SIG-M5 treated with dmso at 0.1 percent for 504 hours (cell line): ENCODE measurements around the gene TPSB2.
"Not testable (repeated sequence)": the region's sequence is repeated elsewhere in the genome, so short reads cannot be mapped to it uniquely, and the experiment has no call there.

Source experiments
- DNase-seq: peaks from one replicate; lab custom pipeline; 2025; ENCODE audit not compliant: unreplicated experiment; lab: John Stamatoyannopoulos, UW

Gene TPSB2

DNA sequence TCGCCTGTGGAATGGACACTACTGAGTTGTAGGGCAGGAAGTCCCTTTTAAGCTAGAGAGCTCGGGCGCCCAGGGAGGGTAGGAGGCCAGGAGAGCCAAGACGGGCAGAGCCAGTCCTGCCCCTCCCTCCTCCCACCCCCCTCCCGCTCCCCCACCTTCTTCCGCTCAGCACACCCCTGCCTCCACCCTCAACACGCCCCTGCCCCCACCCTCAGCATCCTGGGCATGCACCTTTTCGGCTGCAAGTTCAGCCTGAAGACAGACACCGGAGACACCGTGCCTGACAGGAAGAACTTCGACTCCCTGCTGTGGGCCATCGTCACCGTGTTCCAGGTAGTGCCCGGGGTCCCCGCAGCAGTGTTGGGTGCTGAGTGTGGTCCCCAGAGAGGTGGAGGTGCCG, 23.2 kb downstream of the TPSB2 start:
- no peak for DNase-seq

DNA sequence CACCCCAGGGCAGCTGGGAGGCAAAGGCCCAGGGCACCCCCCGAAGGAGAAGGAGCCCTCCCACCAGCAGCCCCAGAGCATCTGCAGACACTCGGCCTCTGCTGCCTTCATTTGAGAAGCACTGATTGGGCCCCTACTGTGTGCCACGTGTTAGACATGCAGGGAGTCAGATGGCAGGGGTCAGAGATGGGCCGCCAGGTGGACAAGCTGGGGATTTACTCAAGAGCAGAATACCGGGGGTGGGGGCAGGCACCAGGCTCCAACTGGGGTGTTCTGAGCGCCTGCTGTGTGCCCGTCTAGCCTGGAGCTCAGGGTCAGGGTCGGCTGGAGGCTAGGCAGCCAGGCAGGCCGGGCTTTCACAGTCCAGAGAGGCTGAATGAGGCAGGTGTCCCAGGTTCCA, 23.7 kb downstream of the TPSB2 start:
- DNase-seq: no peak

DNA sequence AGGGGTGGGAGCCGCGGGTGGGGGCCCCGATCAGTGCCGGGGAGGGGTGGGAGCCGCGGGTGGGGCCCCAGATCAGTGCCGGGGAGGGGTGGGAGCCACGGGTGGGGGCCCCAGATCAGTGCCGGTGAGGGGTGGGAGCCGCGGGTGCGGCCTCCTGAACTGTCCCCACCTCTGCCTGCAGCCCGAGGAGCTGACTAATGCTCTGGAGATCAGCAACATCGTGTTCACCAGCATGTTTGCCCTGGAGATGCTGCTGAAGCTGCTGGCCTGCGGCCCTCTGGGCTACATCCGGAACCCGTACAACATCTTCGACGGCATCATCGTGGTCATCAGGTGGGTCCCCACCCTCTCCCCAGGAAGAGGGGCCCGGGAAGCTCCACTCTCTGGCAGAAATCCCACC, 25.1 kb downstream of the TPSB2 start:
- no peak for DNase-seq

DNA sequence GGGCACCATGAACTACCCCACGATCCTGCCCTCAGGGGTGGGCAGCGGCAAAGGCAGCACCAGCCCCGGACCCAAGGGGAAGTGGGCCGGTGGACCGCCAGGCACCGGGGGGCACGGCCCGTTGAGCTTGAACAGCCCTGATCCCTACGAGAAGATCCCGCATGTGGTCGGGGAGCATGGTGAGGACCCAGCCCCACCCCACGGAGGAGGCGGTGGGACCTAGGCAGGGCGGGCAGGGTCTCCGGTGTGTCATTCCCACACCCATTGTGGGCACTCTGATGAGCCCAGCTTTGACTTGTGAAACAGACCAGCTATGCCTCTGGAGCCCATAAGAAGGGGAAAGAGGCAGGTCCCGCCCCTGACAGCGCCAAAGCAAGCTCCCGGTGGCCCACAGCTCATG, 27.7 kb downstream of the TPSB2 start:
- no peak for DNase-seq

DNA sequence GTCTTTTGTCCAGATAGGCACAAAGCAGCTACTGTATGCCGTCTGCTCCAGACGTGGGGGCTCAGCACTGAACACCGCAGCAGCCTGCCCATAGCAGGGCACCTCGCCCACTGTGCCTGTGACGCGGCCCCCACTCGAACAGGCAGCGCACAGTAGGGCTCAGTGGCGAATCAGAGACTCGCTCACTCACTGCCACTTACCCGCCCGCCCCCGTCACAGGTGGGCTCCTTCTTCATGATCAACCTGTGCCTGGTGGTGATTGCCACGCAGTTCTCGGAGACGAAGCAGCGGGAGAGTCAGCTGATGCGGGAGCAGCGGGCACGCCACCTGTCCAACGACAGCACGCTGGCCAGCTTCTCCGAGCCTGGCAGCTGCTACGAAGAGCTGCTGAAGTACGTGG, 28.5 kb downstream of the TPSB2 start:
- DNase-seq: no peak

DNA sequence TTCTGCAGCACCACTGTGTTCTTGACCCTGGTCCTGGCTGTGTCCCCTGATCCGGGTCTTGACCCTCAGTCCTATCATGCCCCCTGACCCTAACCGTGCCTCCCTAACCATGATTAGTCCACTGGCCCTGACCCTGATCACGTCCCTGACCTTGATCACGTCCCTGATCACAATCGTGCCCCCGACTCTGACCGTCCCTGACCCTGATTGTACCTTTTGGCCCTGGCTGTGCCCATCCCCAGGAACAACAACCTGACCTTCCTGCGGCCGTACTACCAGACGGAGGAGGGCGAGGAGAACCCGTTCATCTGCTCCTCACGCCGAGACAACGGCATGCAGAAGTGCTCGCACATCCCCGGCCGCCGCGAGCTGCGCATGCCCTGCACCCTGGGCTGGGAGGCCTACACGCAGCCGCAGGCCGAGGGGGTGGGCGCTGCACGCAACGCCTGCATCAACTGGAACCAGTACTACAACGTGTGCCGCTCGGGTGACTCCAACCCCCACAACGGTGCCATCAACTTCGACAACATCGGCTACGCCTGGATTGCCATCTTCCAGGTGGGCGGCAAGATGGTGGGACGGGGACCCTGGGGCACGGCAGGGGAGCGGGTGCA, 29.9 kb downstream of the TPSB2 start:
- DNase-seq: no peak

DNA sequence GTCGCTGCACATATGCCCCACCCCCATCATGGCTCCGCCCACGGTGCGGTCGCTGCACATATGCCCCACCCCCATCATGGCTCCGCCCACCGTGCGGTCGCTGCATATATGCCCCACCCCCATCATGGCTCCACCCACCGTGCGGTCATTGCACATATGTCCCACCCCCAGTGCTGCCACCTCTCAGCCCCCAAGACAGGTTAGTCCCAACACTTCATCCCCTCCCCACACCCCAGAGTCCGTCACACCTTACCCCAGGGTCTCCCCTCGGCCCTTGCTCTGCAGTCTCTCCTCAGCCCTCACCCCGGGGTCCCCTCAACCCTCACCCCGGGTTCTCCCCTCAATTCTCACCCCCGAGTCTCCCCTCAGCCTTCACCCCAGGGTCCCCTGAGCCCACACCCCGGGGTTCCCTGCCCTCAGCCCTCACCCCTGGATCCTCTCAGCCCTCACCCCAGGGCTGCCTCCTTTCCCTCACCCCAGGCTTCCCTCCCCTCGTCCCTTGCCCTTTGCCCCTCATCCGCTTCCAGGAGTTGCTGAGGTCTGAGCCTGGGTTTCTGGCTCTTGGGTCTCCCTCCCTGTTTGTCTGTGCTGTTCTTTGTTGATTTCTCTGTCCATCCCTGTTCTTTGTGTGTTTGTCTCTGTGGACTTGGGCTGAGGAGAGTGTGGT, 30.5 kb downstream of the TPSB2 start:
- no peak for DNase-seq

DNA sequence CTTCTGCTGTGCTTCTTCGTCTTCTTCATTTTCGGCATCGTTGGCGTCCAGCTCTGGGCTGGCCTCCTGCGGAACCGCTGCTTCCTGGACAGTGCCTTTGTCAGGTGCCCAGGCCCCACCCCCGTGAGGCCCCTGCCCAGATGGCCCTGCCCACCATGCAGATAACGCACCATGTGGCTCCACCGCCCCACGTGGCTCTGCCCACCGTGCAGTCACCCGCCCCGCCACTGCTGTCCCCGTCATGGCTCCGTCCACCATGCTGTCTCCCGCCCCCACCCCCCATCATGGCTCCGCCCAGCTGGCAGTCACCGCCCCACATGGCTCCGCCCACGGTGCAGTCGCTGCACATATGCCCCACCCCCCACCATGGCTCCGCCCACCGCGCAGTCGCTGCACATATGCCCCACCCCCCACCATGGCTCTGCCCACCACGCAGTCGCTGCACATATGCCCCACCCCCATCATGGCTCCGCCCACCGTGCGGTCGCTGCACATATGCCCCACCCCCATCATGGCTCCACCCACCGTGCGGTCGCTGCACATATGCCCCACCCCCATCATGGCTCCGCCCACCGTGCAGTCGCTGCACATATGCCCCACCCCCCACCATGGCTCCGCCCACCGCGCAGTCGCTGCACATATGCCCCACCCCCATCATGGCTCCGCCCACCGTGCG, 31.2 kb downstream of the TPSB2 start:
- DNase-seq: not testable (repeated sequence)

DNA sequence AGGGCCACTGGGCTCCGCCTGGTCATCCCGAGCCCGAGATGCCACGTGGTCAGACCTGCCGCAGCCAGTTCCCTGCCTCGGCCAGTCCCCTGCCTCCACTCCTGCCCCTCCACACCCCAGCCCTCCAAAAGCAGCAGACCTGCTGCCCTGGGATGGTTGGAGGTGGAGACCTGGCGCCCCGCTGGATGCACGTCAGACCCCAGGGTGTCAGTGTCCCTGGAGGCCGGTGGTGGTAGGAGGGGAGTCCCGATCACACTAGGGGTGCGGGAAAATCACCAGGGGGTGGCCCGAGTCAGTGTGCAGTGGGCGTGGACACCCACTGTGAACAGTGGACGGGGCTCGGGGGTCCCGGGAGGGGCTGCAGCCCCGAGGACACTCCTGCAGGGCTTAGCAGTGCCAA, 31.8 kb downstream of the TPSB2 start:
- DNase-seq: no peak

DNA sequence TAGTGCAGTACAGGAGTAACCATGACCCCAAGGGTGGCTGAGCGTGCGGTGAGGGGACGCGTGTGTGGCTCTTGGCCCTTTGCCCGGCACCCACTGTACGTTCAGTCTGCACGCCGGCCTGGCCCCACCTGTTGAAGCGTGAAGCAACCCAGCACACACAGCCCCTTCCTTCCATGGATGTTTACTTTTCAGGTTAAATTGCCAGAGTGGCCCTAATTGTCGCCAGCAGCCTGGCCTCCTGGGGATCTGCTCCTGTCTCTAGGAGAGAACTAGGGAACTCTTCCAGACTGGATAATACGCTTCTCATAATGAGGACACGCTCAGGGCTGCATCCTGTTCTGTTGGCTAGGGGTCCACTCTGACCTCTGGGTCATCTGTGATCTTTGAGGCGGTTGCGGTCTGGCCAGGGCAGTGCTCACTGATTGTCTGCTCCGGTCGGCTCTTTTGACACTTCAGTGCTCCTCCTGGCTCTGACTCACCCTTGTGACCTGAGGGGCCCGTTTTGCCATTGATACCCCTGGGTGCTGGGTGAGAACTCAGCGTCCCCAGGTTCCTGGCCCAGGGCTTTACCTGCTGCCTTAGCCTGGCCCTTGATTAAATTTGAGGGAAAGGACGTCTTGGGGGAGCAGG, 32.6 kb downstream of the TPSB2 start:
- DNase-seq: no peak

DNA sequence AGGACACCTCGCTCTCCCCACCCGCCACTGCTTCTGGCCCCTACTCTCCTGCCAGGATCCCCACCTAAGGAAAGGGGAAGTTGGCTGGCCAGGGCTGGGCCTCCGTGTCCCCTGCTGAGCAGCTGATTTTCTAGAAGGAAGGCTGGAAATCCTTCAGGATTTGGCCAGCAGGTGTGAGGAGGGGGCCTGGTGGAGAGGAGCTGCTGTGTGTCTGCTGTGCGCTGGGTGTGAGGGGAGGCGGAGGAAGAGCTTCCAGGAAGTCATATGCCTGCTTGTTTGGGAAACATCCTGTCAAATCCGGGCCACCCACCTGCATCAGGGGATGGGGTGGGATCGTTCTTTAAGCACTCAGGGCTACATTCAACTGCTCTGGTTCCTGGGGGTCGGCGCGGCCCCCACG, 33.5 kb downstream of the TPSB2 start:
- no peak for DNase-seq

DNA sequence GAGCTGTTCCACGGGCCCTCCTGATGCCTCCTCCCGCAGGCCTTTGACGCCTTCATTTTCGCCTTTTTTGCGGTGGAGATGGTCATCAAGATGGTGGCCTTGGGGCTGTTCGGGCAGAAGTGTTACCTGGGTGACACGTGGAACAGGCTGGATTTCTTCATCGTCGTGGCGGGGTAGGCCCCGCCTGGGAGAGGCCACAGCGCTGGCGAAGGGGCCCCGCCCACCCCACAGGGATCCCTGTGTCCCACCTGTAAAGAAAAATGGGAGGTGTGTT, 34.7 kb downstream of the TPSB2 start:
- DNase-seq: no peak

DNA sequence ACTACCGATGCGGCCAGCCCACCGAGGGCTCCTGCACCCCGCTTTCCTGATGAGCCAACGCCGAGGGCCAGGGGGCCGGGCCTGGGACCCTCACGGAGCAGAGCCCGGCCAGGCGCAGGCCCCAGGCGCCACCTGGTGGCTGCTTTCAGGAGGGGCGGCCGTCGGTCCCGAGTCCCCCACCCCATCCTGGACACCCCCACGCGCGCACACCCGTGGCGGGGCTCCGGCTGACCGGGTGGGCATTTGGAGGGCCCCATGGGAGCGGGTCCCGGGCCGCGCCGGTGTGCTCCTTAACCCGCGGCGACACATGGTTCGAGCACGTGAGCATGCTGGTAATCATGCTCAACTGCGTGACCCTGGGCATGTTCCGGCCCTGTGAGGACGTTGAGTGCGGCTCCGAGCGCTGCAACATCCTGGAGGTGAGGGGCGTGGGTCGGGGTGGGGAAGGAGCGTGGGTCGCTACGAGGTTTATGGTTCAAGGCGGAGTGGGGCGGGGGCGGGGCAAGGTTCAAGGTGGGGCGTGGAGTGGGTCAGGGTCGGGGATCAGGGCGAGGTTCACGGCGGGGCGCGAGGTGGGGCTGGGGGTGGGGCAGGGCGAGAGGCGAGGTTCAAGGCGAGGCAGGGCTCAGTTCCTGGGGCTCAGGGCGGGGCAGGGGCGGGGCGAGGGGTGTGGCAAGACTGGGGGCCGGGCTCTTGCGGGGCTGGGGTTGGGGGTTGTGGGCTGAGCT, 35.2 kb downstream of the TPSB2 start:
- DNase-seq: no peak

DNA sequence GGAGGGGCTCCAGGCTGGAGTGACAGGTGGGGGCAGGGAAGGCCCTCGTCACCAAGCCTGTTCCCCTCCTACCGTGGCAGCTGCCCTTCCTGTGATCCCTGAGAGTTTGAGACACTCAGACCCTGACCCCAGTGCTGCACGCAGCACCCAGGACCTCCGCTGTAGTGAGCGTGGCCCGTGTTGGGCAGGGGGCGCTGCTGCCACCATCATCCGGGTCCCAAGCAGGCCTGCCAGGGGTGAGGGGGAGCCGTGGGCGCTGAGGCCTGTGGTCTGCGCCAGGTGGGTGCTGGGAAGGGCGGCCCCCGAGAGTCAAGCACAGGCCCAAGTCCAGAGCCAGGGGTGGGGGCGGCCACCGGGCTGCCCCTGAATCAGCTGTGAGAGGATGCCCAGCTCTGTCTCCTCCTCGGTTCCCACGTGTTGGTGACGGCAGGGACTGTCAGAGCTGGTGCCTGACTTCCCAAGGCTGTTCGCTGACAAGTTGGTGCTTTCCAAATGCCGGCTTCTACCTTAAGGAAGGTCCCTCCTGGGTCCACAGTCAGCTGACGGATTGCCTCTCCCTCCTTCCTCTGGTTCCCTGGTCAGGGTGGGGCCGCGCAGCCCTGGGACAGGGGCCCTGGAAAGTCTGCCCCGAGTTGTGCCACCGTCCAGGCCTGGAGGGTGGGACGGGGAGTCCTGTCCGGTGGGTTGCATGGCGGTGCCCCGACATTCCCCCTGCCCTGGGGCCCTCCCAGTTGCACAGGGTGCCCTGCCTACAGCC, 36.0 kb downstream of the TPSB2 start:
- no peak for DNase-seq

DNA sequence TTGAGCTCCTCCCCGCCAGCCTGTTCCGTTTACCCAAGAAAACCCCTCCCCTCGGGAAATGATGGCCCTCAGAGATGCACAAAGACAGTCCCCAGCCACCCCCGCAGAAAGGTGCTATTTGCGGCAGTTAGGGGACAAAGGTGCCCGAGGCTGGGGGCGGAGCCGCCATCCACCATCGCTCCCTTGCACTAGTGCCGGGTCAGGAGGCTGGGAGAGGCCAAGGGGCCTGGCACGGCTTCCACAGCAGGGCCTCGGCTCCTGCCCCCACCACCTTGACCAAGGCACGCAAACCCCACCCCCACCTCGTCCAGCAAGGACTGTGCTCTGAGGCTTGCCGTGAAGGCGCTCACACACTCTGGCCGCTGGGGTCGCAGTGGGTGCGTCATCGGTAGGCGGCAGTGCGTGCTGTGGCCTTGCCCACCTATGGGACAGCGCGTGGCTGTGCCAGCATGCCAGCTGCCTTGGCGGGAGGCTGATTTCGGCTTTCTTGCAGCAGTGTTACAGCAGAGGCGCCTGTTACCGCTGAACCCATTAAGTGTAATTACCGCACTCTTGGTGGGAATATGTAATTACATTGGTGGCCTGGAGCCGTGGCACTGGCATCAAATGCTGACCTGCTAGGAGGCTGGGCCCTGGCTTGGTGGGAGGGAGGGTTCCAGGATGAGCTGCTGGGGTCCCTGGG, 36.7 kb downstream of the TPSB2 start:
- no peak for DNase-seq

DNA sequence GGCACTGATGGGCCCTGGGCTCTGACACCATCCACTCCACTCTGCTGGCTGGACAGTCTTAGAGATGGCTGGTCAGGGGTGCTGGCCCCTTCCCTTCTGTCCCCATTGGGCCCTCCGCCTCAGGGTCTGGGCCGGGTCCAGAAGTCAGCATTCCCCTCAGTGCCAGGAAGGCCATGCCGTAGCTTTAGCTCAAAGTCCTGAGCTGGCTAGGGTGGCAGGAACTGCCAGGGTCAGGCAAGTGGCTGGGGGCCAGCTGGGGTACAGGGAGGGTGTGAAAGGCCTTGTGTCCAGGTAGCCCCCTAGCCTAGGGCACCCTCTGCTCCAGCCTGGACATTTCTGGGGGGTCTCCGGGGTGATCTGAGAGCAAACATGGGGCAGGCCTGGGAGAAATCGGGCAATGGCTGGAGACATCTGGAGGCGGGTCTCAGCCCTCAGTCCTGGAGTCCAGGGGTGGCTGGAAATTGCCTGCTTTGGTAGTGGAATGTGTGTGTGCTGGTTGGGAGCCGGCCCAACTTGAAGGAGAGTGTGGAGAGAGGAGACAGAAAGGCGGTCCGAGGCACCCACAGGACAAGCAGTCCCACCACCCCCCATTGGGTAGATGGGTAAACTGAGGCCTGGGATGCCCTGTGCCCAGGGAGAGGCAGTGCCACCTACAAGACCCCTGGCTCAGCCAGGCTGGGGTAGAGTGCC, 37.5 kb downstream of the TPSB2 start:
- no peak for DNase-seq

DNA sequence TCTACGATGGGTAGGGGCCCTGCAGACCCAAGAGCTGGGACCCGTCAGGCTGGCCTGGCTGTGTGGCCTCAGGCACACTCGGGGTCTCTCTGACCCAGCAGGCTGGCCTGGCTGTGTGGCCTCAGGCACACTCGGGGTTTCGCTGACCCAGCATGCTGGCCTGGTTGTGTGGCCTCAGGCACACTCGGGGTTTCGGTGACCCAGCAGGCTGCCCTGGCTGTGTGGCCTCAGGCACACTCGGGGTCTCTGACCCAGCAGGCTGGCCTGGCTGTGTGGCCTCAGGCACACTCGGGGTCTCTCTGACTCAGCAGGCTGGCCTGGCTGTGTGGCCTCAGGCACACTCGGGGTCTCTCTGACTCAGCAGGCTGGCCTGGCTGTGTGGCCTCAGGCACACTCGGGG, 39.2 kb downstream of the TPSB2 start:
- DNase-seq: not testable (repeated sequence)

DNA sequence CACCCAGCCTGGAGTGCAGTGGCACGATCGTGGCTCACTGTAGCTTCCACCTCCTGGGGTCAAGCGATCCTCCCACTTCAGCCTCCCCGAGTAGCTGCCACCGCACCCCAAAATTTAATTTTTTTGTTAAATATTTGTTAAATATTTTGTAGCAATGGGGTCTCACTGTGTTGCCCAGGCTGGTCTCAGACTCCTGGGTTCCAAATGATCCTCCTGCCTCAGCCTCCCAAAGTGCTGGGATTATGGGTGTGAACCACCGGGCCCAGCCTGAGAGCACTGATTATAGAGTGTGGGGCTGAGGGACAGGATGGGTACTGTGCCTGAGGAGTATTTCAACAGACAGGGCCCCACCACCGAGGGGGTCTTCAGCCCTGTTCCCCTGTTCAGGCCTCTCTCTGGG, 40.5 kb downstream of the TPSB2 start:
- no peak for DNase-seq

DNA sequence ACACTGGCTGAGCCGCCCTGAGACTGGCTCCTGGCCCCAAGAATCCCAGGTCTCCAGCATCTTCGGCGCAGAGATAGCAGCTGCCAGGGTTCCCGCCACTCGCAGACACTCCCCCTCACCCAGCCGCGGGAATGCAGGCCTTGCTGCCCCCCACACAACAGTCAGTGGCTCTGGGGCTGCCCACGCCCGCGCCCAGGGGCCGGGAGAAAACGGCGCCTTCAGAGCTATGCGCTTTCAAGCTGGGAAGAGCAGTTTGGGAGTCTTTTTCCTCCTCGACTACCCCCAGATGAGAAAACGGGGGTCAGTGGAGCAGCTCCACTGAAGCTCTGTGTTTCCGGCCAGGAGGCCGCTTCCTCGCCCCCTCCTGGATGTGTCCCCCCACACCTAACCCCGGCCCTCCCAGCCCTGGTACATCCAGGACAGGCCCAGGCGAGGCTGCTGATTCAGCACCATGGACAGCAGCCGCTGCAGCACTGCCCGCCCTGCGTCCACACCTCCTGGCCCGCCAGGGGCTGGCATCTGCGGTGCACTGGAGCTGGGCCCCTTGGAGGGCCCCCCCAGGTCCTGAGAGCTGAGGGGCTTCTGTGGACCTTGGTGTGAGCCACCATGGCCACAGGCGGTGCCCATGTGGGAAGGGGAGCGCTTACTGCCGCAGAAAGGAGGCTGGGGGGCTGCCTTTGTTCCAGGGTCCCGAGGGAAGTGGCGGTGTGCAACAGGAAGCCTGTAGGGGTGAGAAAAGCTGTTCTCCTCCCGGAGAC, 41.4 kb downstream of the TPSB2 start:
- no peak for DNase-seq
